PFSK-1 (cell line): ENCODE measurements around the gene TMEM11.

Experiments
- FOXP2 ChIP-seq: optimal IDR thresholded peaks from 2 replicates; pipeline ENCODE3; 2011; ENCODE audit warnings: borderline replicate concordance, control low read depth, inconsistent platforms; ENCODE audit not compliant: insufficient read depth; ENCODE audit errors: extremely low read length, extremely low read depth
- SIN3A ChIP-seq: IDR thresholded peaks from 2 replicates; pipeline ENCODE4 v1.6.1; 2012; ENCODE audit warnings: mild to moderate bottlenecking, low read length, moderate library complexity, borderline replicate concordance; ENCODE audit not compliant: insufficient read depth

DNA sequence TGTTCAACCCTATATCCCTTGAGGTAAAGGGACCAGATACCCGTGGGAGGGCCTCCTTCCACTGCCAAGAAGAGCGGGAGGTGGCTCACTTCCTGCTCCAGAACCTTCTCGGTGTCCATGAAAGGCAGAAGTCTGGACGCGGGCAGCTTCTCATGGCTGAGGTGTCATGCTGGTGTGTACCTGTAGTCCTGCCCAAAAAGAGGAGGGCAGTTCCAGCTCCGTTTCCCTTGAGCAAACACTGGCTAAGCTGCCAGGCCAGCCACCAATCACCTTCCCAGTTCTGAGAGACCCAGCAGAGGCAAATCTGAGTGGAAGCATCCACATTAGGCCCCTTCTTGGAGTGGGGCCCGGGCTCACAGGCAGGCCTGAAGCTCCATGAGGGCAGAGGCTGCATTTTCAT, 5.6 kb downstream of the TMEM11 start:
- TF ChIP-seq FOXP2: no peak
- no peak for TF ChIP-seq SIN3A
